HL-60 (cell line): ENCODE measurements around the gene GATA6.

Source experiments
- GABPA ChIP-seq: IDR thresholded peaks from 2 replicates; pipeline ENCODE4 v1.6.1; 2012; ENCODE audit warnings: low read depth
- POLR2AphosphoS5 ChIP-seq: IDR thresholded peaks from 2 replicates; pipeline ENCODE4 v1.6.1; 2012; ENCODE audit warnings: low read depth
- SPI1 ChIP-seq: IDR thresholded peaks from 2 replicates; pipeline ENCODE4 v1.6.1; 2012; ENCODE audit warnings: low read depth, mild to moderate bottlenecking, borderline replicate concordance
- TF ChIP-seq, protein P1 (sequence below): IDR thresholded peaks from one replicate; pipeline ENCODE4 v1.5.1; 2011; ENCODE audit warnings: low read length, control low read depth, inconsistent platforms; ENCODE audit not compliant: insufficient read depth

DNA sequence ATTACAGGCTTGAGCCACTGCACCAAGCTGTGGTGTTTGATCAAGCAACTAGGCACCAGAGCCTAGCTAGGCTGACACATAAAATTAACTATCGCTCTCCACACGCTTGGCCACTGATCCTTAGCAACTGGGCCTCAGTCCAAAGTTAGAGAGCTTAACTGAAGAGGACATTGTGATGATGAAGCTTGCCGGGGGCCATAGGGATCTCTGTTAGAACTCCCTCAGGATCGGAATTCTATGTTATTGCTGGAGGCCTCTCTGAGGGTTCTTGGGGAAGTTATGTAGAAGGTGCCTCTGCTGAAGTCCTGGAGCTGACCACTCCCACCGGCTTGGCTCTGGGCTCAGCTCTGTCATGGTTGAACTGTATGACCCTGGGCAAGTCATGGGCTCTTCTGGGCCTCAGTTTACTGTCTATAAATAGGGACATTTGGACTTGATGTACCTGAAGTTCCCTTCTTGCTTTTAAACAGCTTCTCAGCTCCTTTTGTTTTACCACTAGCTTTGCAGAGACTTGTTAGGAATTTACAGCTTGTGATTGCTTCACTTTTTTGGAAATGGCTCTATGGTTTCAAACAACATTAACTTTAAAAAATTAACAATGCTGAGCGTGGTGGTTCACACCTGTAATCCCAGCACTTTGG lies 44.1 kb downstream of the GATA6 start:
- TF ChIP-seq, protein P1, sequence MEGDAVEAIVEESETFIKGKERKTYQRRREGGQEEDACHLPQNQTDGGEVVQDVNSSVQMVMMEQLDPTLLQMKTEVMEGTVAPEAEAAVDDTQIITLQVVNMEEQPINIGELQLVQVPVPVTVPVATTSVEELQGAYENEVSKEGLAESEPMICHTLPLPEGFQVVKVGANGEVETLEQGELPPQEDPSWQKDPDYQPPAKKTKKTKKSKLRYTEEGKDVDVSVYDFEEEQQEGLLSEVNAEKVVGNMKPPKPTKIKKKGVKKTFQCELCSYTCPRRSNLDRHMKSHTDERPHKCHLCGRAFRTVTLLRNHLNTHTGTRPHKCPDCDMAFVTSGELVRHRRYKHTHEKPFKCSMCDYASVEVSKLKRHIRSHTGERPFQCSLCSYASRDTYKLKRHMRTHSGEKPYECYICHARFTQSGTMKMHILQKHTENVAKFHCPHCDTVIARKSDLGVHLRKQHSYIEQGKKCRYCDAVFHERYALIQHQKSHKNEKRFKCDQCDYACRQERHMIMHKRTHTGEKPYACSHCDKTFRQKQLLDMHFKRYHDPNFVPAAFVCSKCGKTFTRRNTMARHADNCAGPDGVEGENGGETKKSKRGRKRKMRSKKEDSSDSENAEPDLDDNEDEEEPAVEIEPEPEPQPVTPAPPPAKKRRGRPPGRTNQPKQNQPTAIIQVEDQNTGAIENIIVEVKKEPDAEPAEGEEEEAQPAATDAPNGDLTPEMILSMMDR: no peak
- TF ChIP-seq SPI1 (no peak), GABPA (no peak), POLR2AphosphoS5 (no peak)
